GM23338 (cell line): Measurements from ENCODE around the gene AGPAT4. TPM values are rescaled to one million over a fixed set of nuclear protein-coding genes. Genes with fewer than 3 reads are reported as not detected.

Source experiments
- ATAC-seq: fragments of 200-7000 bp; cut with Tn5 transposase; 3 replicates; pipeline ENCODE4 v1.9.1; 2020
- DNase-seq: peaks from one replicate; pipeline ENCODE4 v3.0.0-alpha.2; 2015; ENCODE audit warnings: low spot score
- H2AFZ ChIP-seq: fragments of 200-600 bp; sonication (generic); 2 replicates; pipeline ENCODE4 v1.8.0; 2016; ENCODE audit warnings: antibody characterized with exemption, mild to moderate bottlenecking, moderate library complexity
- H3F3A ChIP-seq: fragments of 200-600 bp; sonication (generic); replicated peaks from 2 replicates; pipeline ENCODE4 v1.8.0; 2017; ENCODE audit warnings: antibody characterized with exemption, mixed run types, low read depth
- H3K27ac ChIP-seq: fragments of 200-600 bp; sonication (generic); 2 replicates; pipeline ENCODE4 v1.6.1; 2016; ENCODE audit warnings: low read depth
- H3K27me3 ChIP-seq: fragments of 200-600 bp; sonication (generic); 2 replicates; pipeline ENCODE4 v1.8.0; 2016; ENCODE audit warnings: mild to moderate bottlenecking, mixed run types, moderate library complexity; ENCODE audit not compliant: insufficient read depth
- H3K36me3 ChIP-seq: fragments of 200-600 bp; sonication (generic); 2 replicates; pipeline ENCODE4 v1.8.0; 2016; ENCODE audit warnings: mild to moderate bottlenecking; ENCODE audit not compliant: insufficient read depth
- H3K4me1 ChIP-seq: fragments of 200-600 bp; sonication (generic); 2 replicates; pipeline ENCODE4 v1.8.0; 2016; ENCODE audit warnings: mild to moderate bottlenecking, moderate library complexity; ENCODE audit not compliant: insufficient read depth
- H3K4me2 ChIP-seq: fragments of 200-600 bp; sonication (generic); 2 replicates; pipeline ENCODE4 v1.7.1; 2017; ENCODE audit warnings: mixed run types
- H3K4me3 ChIP-seq: fragments of 200-600 bp; sonication (generic); 2 replicates; pipeline ENCODE4 v1.6.1; 2016; ENCODE audit warnings: mixed run types
- H3K79me2 ChIP-seq: fragments of 200-600 bp; sonication (generic); replicated peaks from 2 replicates; pipeline ENCODE4 v1.8.0; 2017; ENCODE audit warnings: mild to moderate bottlenecking; ENCODE audit not compliant: insufficient read depth
- H3K9me2 ChIP-seq: fragments of 200-600 bp; sonication (generic); 2 replicates; pipeline ENCODE4 v1.8.0; 2017; ENCODE audit not compliant: insufficient read depth
- H4K20me1 ChIP-seq: fragments of 200-600 bp; sonication (generic); replicated peaks from 2 replicates; pipeline ENCODE4 v1.8.0; 2017; ENCODE audit warnings: mild to moderate bottlenecking; ENCODE audit not compliant: insufficient read depth
- H3K27ac Mint-ChIP-seq: 2 replicates; pipeline ENCODE4 v1.8.0; 2020; ENCODE audit warnings: inconsistent platforms, mild to moderate bottlenecking, moderate library complexity, mixed read lengths
- H3K27me3 Mint-ChIP-seq: 3 replicates; pipeline ENCODE4 v1.8.0; 2022; ENCODE audit warnings: low read depth, mild to moderate bottlenecking, moderate library complexity, mixed read lengths, inconsistent platforms; ENCODE audit not compliant: insufficient read depth, poor library complexity
- H3K36me3 Mint-ChIP-seq: 3 replicates; pipeline ENCODE4 v1.8.0; 2021; ENCODE audit warnings: low read depth, mild to moderate bottlenecking, inconsistent platforms, moderate library complexity, mixed read lengths
- H3K4me1 Mint-ChIP-seq: 3 replicates; pipeline ENCODE4 v1.8.0; 2020; ENCODE audit warnings: mild to moderate bottlenecking, inconsistent platforms, mixed read lengths
- H3K4me3 Mint-ChIP-seq: 3 replicates; pipeline ENCODE4 v1.8.0; 2021; ENCODE audit warnings: moderate library complexity, mild to moderate bottlenecking, inconsistent platforms, mixed read lengths
- H3K9me3 Mint-ChIP-seq: 3 replicates; pipeline ENCODE4 v1.8.0; 2020; ENCODE audit warnings: moderate library complexity, mild to moderate bottlenecking, inconsistent platforms, mixed read lengths
- CREB1 ChIP-seq: fragments of 250-450 bp; sonication (Bioruptor Pico); IDR thresholded peaks from 2 replicates; pipeline ENCODE4 v1.5.0; 2020; ENCODE audit warnings: low read depth, mild to moderate bottlenecking, moderate library complexity
- CTCF ChIP-seq, 2 experiments: fragments of 200-600 bp in 1 of 2; sonication (generic) in 1 of 2; conservative IDR thresholded peaks; 2 replicates each; pipeline versions ENCODE4 v1.5.1 to v1.6.1; 2016 to 2017; ENCODE audit warnings: antibody characterized with exemption in 2 of 2, low read depth in 2 of 2, mild to moderate bottlenecking in 2 of 2, moderate library complexity in 1 of 2
- ETS1 ChIP-seq: IDR thresholded peaks from 2 replicates; pipeline ENCODE4 v1.6.1; 2016; ENCODE audit warnings: antibody characterized with exemption
- EZH2 ChIP-seq: fragments of 200-600 bp; sonication (generic); IDR thresholded peaks from one replicate; pipeline ENCODE4 v1.8.0; 2017; ENCODE audit warnings: antibody characterized with exemption, mild to moderate bottlenecking, low read depth; ENCODE audit not compliant: unreplicated experiment
- EZH2phosphoT487 ChIP-seq: fragments of 200-600 bp; sonication (generic); IDR thresholded peaks from one replicate; pipeline ENCODE4 v1.8.1; 2018; ENCODE audit warnings: antibody characterized with exemption; ENCODE audit not compliant: unreplicated experiment
- NANOG ChIP-seq: IDR thresholded peaks from 2 replicates; pipeline ENCODE4 v1.6.1; 2016; ENCODE audit warnings: antibody characterized with exemption, borderline replicate concordance
- POLR2AphosphoS5 ChIP-seq: IDR thresholded peaks from 2 replicates; pipeline ENCODE4 v1.6.1; 2016; ENCODE audit warnings: antibody characterized with exemption, low read depth
- REST ChIP-seq: IDR thresholded peaks from one replicate; pipeline ENCODE4 v1.6.1; 2018; ENCODE audit warnings: antibody characterized with exemption; ENCODE audit not compliant: unreplicated experiment
- STAT1 ChIP-seq: IDR thresholded peaks from one replicate; pipeline ENCODE4 v1.6.1; 2016; ENCODE audit warnings: antibody characterized with exemption; ENCODE audit not compliant: unreplicated experiment
- polyA plus RNA-seq: library from polyadenylated mRNA; unstranded; fragments of >200 nt; fragmentation: Nextera tagmentation; extraction: Ambion mirVana; gene quantifications from 2 replicates; pipeline ENCODE4 v1.2.1, GENCODE V29; 2016
- total RNA-seq: library from RNA; depleted of rRNA; stranded (reverse); fragments of >200 nt; shearing (Covaris generic); gene quantifications from 2 replicates; pipeline ENCODE4 v1.2.3, GENCODE V29; 2014

AGPAT4 gene
- total and polyA plus RNA-seq, 2 experiments from 2014 or later = 8.9 to 19.3 TPM

- H3K4me3 Mint-ChIP-seq = no peak overlapping the region
- Histone ChIP-seq H3K36me3 (peaks cover 8% of the 10 kb centered on the region), H3K27me3 (no peaks in the 10 kb centered on the region)
These were observed 119.0 kb downstream of the AGPAT4 start for GRCh38 chr6:161154796-161155335.

More at GRCh38 chr6:161154796-161155335, 119.0 kb downstream of the AGPAT4 start:
- H3K79me2 ChIP-seq = 0 out of 2 replicates have a peak, but pooled peaks cover 2% of the 10 kb centered on the region
- peaks cover 49% of the 10 kb centered on the region for H3K36me3 Mint-ChIP-seq
- H3K4me3 ChIP-seq = no peak overlapping the region
- H3F3A ChIP-seq = no peaks in the 10 kb centered on the region
- H2AFZ ChIP-seq = no peak overlapping the region
- no peaks in the 10 kb centered on the region for H3K4me1 ChIP-seq
- H3K9me2 ChIP-seq = no peaks in the 10 kb centered on the region
- H3K27me3 Mint-ChIP-seq = peaks cover 6% of the 10 kb centered on the region
- no peaks in the 10 kb centered on the region for H4K20me1 ChIP-seq
- H3K9me3 Mint-ChIP-seq = peaks cover 15% of the 10 kb centered on the region
- DNase-seq (no peak), ATAC-seq (no peak)
- no peaks in the 10 kb centered on the region for H3K4me1 Mint-ChIP-seq
- no peak overlapping the region for H3K27ac ChIP-seq
- no peak overlapping the region for H3K27ac Mint-ChIP-seq
- no peak overlapping the region for H3K4me2 ChIP-seq
- TF ChIP-seq EZH2phosphoT487 = no peak
- no peak for TF ChIP-seq POLR2AphosphoS5
- no peak for TF ChIP-seq ETS1
- no peak for TF ChIP-seq CREB1 (CRISPR knock-in tag)
- no peak for TF ChIP-seq REST
- no peak for TF ChIP-seq STAT1
- no peak for TF ChIP-seq NANOG
- no peak for TF ChIP-seq EZH2
- TF ChIP-seq CTCF (conservative IDR thresholded peaks at IDR 0.05; ENCODE audit: low read depth in 2 of 2) = no peak
